Activated naive CD8-positive, alpha-beta T cell treated with anti-CD3 and anti-CD28 coated beads, Interleukin-2, amount 10 ng/mL, durations not matched to agents 7 days and 5 days (primary cell): ENCODE results near the gene FAT1. TPM values are rescaled to one million over a fixed set of nuclear protein-coding genes. Genes with fewer than 3 reads are reported as not detected.
"Not testable (repeated sequence)": the region's sequence is repeated elsewhere in the genome, so short reads cannot be mapped to it uniquely, and the experiment has no call there.

Experiments
- ATAC-seq: fragments of 150-1000 bp; cut with Tn5 transposase; one replicate; pipeline ENCODE4 v1.10.0; 2021; ENCODE audit warnings: low read depth, moderate library complexity
- POLR2A ChIA-PET: fragments of 350-600 bp; sonication (Branson Sonifier 250); formaldehyde crosslinking; loops from one replicate; lab custom pipeline; 2021; ENCODE audit warnings: antibody characterized with exemption; lab: Charles Lee
- DNase-seq: peaks from one replicate; pipeline ENCODE4 v3.0.0; 2021
- H3K27ac Mint-ChIP-seq: one replicate; pipeline ENCODE4 v1.8.0; 2022; ENCODE audit warnings: mild to moderate bottlenecking, mixed read lengths
- H3K27me3 Mint-ChIP-seq: one replicate; pipeline ENCODE4 v1.8.0; 2022; ENCODE audit warnings: mild to moderate bottlenecking, moderate library complexity, mixed read lengths
- H3K36me3 Mint-ChIP-seq: one replicate; pipeline ENCODE4 v1.8.0; 2021; ENCODE audit warnings: mild to moderate bottlenecking, mixed read lengths
- H3K4me1 Mint-ChIP-seq: one replicate; pipeline ENCODE4 v1.8.0; 2021; ENCODE audit warnings: mixed read lengths
- H3K4me3 Mint-ChIP-seq: one replicate; pipeline ENCODE4 v1.8.0; 2022; ENCODE audit warnings: mild to moderate bottlenecking, moderate library complexity, mixed read lengths
- H3K9me3 Mint-ChIP-seq: one replicate; pipeline ENCODE4 v1.8.0; 2021; ENCODE audit warnings: mixed read lengths
- total RNA-seq, 2 experiments: library from RNA; stranded (reverse); gene quantifications; one replicate each; pipeline ENCODE4 v1.2.3, GENCODE V29; 2021

The FAT1 gene
- total RNA-seq, 2 experiments from 2014 or later = not detected

GRCh38 chr4:186659935-186660334 is 63.7 kb downstream of the FAT1 start:
- no peaks in the 10 kb centered on the region for H3K36me3 Mint-ChIP-seq
- no peak overlapping the region for H3K4me3 Mint-ChIP-seq
- no peaks in the 10 kb centered on the region for H3K4me1 Mint-ChIP-seq
- DNase-seq (no peak), ATAC-seq (no peak)
- H3K27ac Mint-ChIP-seq = no peak overlapping the region
- no peaks in the 10 kb centered on the region for H3K27me3 Mint-ChIP-seq
- POLR2A ChIA-PET = no interaction called here
- no peaks in the 10 kb centered on the region for H3K9me3 Mint-ChIP-seq

- H3K4me1 Mint-ChIP-seq, POLR2A ChIA-PET, H3K9me3 Mint-ChIP-seq, DNase-seq, H3K36me3 Mint-ChIP-seq, H3K4me3 Mint-ChIP-seq, H3K27me3 Mint-ChIP-seq, H3K27ac Mint-ChIP-seq, ATAC-seq: not testable (repeated sequence)
These were observed 64.2 kb downstream of the FAT1 start for GRCh38 chr4:186659456-186659855.

GRCh38 chr4:186658657-186659056 is 65.0 kb downstream of the FAT1 start:
- no peaks in the 10 kb centered on the region for H3K9me3 Mint-ChIP-seq
- H3K36me3 Mint-ChIP-seq = no peaks in the 10 kb centered on the region
- no peak overlapping the region for H3K4me3 Mint-ChIP-seq
- H3K27ac Mint-ChIP-seq = no peak overlapping the region
- POLR2A ChIA-PET = no interaction called here
- DNase-seq (no peak), ATAC-seq (no peak)
- no peaks in the 10 kb centered on the region for H3K4me1 Mint-ChIP-seq
- H3K27me3 Mint-ChIP-seq = no peaks in the 10 kb centered on the region

- Mint-ChIP-seq H3K4me3 (no peak overlapping the region), H3K9me3 (no peaks in the 10 kb centered on the region), H3K36me3 (no peaks in the 10 kb centered on the region), H3K27ac (no peak overlapping the region), H3K4me1 (no peaks in the 10 kb centered on the region), H3K27me3 (no peaks in the 10 kb centered on the region)
- POLR2A ChIA-PET = no interaction called here
- DNase-seq (no peak), ATAC-seq (no peak)
These were observed 65.9 kb downstream of the FAT1 start for GRCh38 chr4:186657764-186658163.

- H3K4me1 Mint-ChIP-seq = no peaks in the 10 kb centered on the region
- DNase-seq = no peak
- no peaks in the 10 kb centered on the region for H3K9me3 Mint-ChIP-seq
- no peaks in the 10 kb centered on the region for H3K36me3 Mint-ChIP-seq
- H3K27me3 Mint-ChIP-seq = no peaks in the 10 kb centered on the region
- POLR2A ChIA-PET = no interaction called here
- H3K4me3 Mint-ChIP-seq = no peak overlapping the region
- no peak for ATAC-seq
- no peak overlapping the region for H3K27ac Mint-ChIP-seq
These were observed 69.7 kb downstream of the FAT1 start for GRCh38 chr4:186653969-186654368.

- no peak for ATAC-seq
- H3K27ac Mint-ChIP-seq = no peak overlapping the region
- H3K36me3 Mint-ChIP-seq = no peaks in the 10 kb centered on the region
- H3K9me3 Mint-ChIP-seq = no peaks in the 10 kb centered on the region
- H3K4me3 Mint-ChIP-seq = no peak overlapping the region
- no peaks in the 10 kb centered on the region for H3K4me1 Mint-ChIP-seq
- DNase-seq = no peak
- POLR2A ChIA-PET = no interaction called here
- H3K27me3 Mint-ChIP-seq = no peaks in the 10 kb centered on the region
These were observed 72.0 kb downstream of the FAT1 start for GRCh38 chr4:186651624-186652023.

GRCh38 chr4:186651181-186651603 is 72.5 kb downstream of the FAT1 start:
- Mint-ChIP-seq H3K27ac (no peak overlapping the region), H3K27me3 (no peaks in the 10 kb centered on the region), H3K4me1 (no peaks in the 10 kb centered on the region), H3K36me3 (no peaks in the 10 kb centered on the region), H3K4me3 (no peak overlapping the region), H3K9me3 (no peaks in the 10 kb centered on the region)
- DNase-seq = no peak
- no peak for ATAC-seq
- POLR2A ChIA-PET = no interaction called here

- no peaks in the 10 kb centered on the region for H3K4me1 Mint-ChIP-seq
- no peak overlapping the region for H3K4me3 Mint-ChIP-seq
- no peaks in the 10 kb centered on the region for H3K36me3 Mint-ChIP-seq
These were observed 73.1 kb downstream of the FAT1 start for GRCh38 chr4:186650401-186651180.

GRCh38 chr4:186647821-186648220 is 75.8 kb downstream of the FAT1 start:
- ATAC-seq (no peak), DNase-seq (no peak)
- no peaks in the 10 kb centered on the region for H3K36me3 Mint-ChIP-seq
- peaks cover 3% of the 10 kb centered on the region for H3K9me3 Mint-ChIP-seq
- H3K27me3 Mint-ChIP-seq = no peaks in the 10 kb centered on the region
- H3K27ac Mint-ChIP-seq = no peak overlapping the region
- H3K4me1 Mint-ChIP-seq = no peaks in the 10 kb centered on the region
- no peak overlapping the region for H3K4me3 Mint-ChIP-seq
- POLR2A ChIA-PET = no interaction called here

More at GRCh38 chr4:186650401-186651180, 73.1 kb downstream of the FAT1 start:
- Mint-ChIP-seq H3K27me3 (no peaks in the 10 kb centered on the region), H3K9me3 (no peaks in the 10 kb centered on the region), H3K27ac (no peak overlapping the region)
- DNase-seq = no peak
- POLR2A ChIA-PET = no interaction called here
- ATAC-seq = no peak

GRCh38 chr4:186644737-186645261 is 78.9 kb downstream of the FAT1 start:
- no peak for DNase-seq
- H3K36me3 Mint-ChIP-seq = no peaks in the 10 kb centered on the region
- H3K4me1 Mint-ChIP-seq = no peaks in the 10 kb centered on the region
- H3K4me3 Mint-ChIP-seq = no peak overlapping the region
- H3K9me3 Mint-ChIP-seq = peaks cover 3% of the 10 kb centered on the region
- no peak for ATAC-seq
- POLR2A ChIA-PET = no interaction called here
- no peaks in the 10 kb centered on the region for H3K27me3 Mint-ChIP-seq
- no peak overlapping the region for H3K27ac Mint-ChIP-seq

GRCh38 chr4:186644311-186644638 is 79.4 kb downstream of the FAT1 start:
- no peak for ATAC-seq
- H3K36me3 Mint-ChIP-seq = no peaks in the 10 kb centered on the region

GRCh38 chr4:186643501-186644310 is 80.0 kb downstream of the FAT1 start:
- Mint-ChIP-seq H3K4me3 (no peak overlapping the region), H3K36me3 (no peaks in the 10 kb centered on the region), H3K4me1 (no peaks in the 10 kb centered on the region), H3K27ac (no peak overlapping the region), H3K9me3 (peaks cover 3% of the 10 kb centered on the region), H3K27me3 (no peaks in the 10 kb centered on the region)
- ATAC-seq = no peak
- DNase-seq = no peak
- POLR2A ChIA-PET = no interaction called here

More at GRCh38 chr4:186644311-186644638, 79.4 kb downstream of the FAT1 start:
- POLR2A ChIA-PET = no interaction called here
- Mint-ChIP-seq H3K4me3 (no peak overlapping the region), H3K27ac (no peak overlapping the region), H3K27me3 (no peaks in the 10 kb centered on the region), H3K4me1 (no peaks in the 10 kb centered on the region), H3K9me3 (peaks cover 3% of the 10 kb centered on the region)
- no peak for DNase-seq

- Mint-ChIP-seq H3K36me3 (no peaks in the 10 kb centered on the region), H3K27ac (no peak overlapping the region), H3K9me3 (peaks cover 3% of the 10 kb centered on the region), H3K27me3 (no peaks in the 10 kb centered on the region), H3K4me3 (no peak overlapping the region), H3K4me1 (no peaks in the 10 kb centered on the region)
- ATAC-seq (no peak), DNase-seq (no peak)
- POLR2A ChIA-PET = no interaction called here
These were observed 80.7 kb downstream of the FAT1 start for GRCh38 chr4:186642998-186643397.

- no peaks in the 10 kb centered on the region for H3K27me3 Mint-ChIP-seq
- H3K4me1 Mint-ChIP-seq = no peaks in the 10 kb centered on the region
- H3K27ac Mint-ChIP-seq = no peak overlapping the region
- no peaks in the 10 kb centered on the region for H3K36me3 Mint-ChIP-seq
- POLR2A ChIA-PET = no interaction called here
- no peak for ATAC-seq
- peaks cover 3% of the 10 kb centered on the region for H3K9me3 Mint-ChIP-seq
- DNase-seq = no peak
- no peak overlapping the region for H3K4me3 Mint-ChIP-seq
These were observed 81.1 kb downstream of the FAT1 start for GRCh38 chr4:186642530-186642929.
